ENCODE data around the gene SLC37A3. TPM values are rescaled to one million over a fixed set of nuclear protein-coding genes. Genes with fewer than 3 reads are reported as not detected.

The SLC37A3 gene
- total RNA-seq, 2 donors from 2014 or later: 47.8 to 52.9 TPM

GRCh38 chr7:140398821-140399220, 491 bp upstream of the SLC37A3 start:
- Histone ChIP-seq H3K36me3 (no peaks in the 10 kb centered on the region), H3K27ac (no peak overlapping the region), H3K4me3 (no peak overlapping the region), H3K27me3 (no peaks in the 10 kb centered on the region), H3K9me3 (no peaks in the 10 kb centered on the region), H3K4me1 (peaks cover 4% of the 10 kb centered on the region), H3K9ac (ENCODE audit: low read depth in 2 of 2, low read length in 2 of 2) (no peak overlapping the region)
- DNase-seq: no peak
- no peak for TF ChIP-seq CTCF (IDR thresholded peaks at IDR 0.05)
- intact Hi-C loops (cut with DNase I): no loop called here

- no peaks in the 10 kb centered on the region for H3K27me3 ChIP-seq
- no peaks in the 10 kb centered on the region for H3K9me3 ChIP-seq
- H3K36me3 ChIP-seq: no peaks in the 10 kb centered on the region
- H3K27ac ChIP-seq: no peak overlapping the region
- intact Hi-C loops (cut with DNase I): no loop called here
- peaks cover 4% of the 10 kb centered on the region for H3K4me1 ChIP-seq
- no peak overlapping the region for H3K9ac ChIP-seq (ENCODE audit: low read depth in 2 of 2, low read length in 2 of 2)
- no peak for DNase-seq
- no peak overlapping the region for H3K4me3 ChIP-seq
- TF ChIP-seq CTCF (IDR thresholded peaks at IDR 0.05): no peak
These were observed 4.5 kb downstream of the SLC37A3 start for GRCh38 chr7:140393756-140394306.

GRCh38 chr7:140391634-140392033, 6.7 kb downstream of the SLC37A3 start:
- Histone ChIP-seq H3K9me3 (no peaks in the 10 kb centered on the region), H3K4me3 (no peak overlapping the region), H3K36me3 (no peaks in the 10 kb centered on the region), H3K27ac (no peak overlapping the region), H3K27me3 (no peaks in the 10 kb centered on the region), H3K4me1 (peaks cover under 1% of the 10 kb centered on the region), H3K9ac (ENCODE audit: low read depth in 2 of 2, low read length in 2 of 2) (no peak overlapping the region)
- TF ChIP-seq CTCF (IDR thresholded peaks at IDR 0.05): no peak
- no peak for DNase-seq
- intact Hi-C loops (cut with DNase I): no loop called here

- H3K27ac ChIP-seq: no peak overlapping the region
- DNase-seq: no peak
- no peaks in the 10 kb centered on the region for H3K27me3 ChIP-seq
- no peaks in the 10 kb centered on the region for H3K9me3 ChIP-seq
- H3K9ac ChIP-seq (ENCODE audit: low read depth in 2 of 2, low read length in 2 of 2): no peak overlapping the region
- no peaks in the 10 kb centered on the region for H3K4me1 ChIP-seq
- no peak for TF ChIP-seq CTCF (IDR thresholded peaks at IDR 0.05)
- intact Hi-C loops (cut with DNase I): no loop called here
- no peaks in the 10 kb centered on the region for H3K36me3 ChIP-seq
- no peak overlapping the region for H3K4me3 ChIP-seq
These were observed 7.7 kb downstream of the SLC37A3 start for GRCh38 chr7:140390466-140391190.

GRCh38 chr7:140390034-140390433, 8.3 kb downstream of the SLC37A3 start:
- Histone ChIP-seq H3K9me3 (no peaks in the 10 kb centered on the region), H3K27me3 (no peaks in the 10 kb centered on the region), H3K4me3 (no peak overlapping the region), H3K9ac (ENCODE audit: low read depth in 2 of 2, low read length in 2 of 2) (no peak overlapping the region), H3K4me1 (peaks cover 5% of the 10 kb centered on the region), H3K36me3 (no peaks in the 10 kb centered on the region), H3K27ac (no peak overlapping the region)
- no peak for TF ChIP-seq CTCF (IDR thresholded peaks at IDR 0.05)
- no peak for DNase-seq
- intact Hi-C loops (cut with DNase I): no loop called here

Data from colonic mucosa (tissue), 4 donors.